B cell (primary cell): ENCODE data around the gene BCAN. TPM values are rescaled to one million over a fixed set of nuclear protein-coding genes. Genes with fewer than 3 reads are reported as not detected.

Experiments used
- ATAC-seq: fragments of 200-7000 bp; cut with Tn5 transposase; one replicate; pipeline ENCODE4 v1.10.0; 2021; ENCODE audit warnings: low read depth, mild to moderate bottlenecking, moderate number of reproducible peaks, moderate library complexity
- CTCF ChIA-PET: fragments of 350-600 bp; sonication (Branson Sonifier 250); formaldehyde crosslinking; loops from one replicate; lab custom pipeline; 2021; ENCODE audit warnings: antibody characterized with exemption, inconsistent platforms; lab: Charles Lee
- POLR2A ChIA-PET: fragments of 350-600 bp; sonication (Branson Sonifier 250); formaldehyde crosslinking; loops from one replicate; lab custom pipeline; 2021; ENCODE audit warnings: antibody characterized with exemption; lab: Charles Lee
- DNase-seq: peaks from one replicate; pipeline ENCODE4 v3.0.0; 2013
- H2AFZ ChIP-seq: 2 replicates; pipeline ENCODE4 v1.6.1; 2012; ENCODE audit warnings: mild to moderate bottlenecking, low read depth, low read length; ENCODE audit not compliant: insufficient read depth, poor library complexity, severe bottlenecking
- H3K27ac ChIP-seq, 2 donors: 1 replicate in 1 of 2; 2 replicates in 1 of 2; pipeline ENCODE4 v1.5.1; 2012 to 2013; ENCODE audit warnings: low read length in 2 of 2, mild to moderate bottlenecking in 2 of 2, moderate library complexity in 1 of 2
- H3K27me3 ChIP-seq, 4 experiments: fragments of 200-600 bp in 1 of 4; sonication (generic) in 1 of 4; replicated peaks in 1 of 4; 1 replicate in 2 of 4; 2 replicates in 2 of 4; pipeline versions ENCODE4 v1.6.1 to v1.7.0; 2013 to 2016; ENCODE audit warnings: low read length in 3 of 4, mild to moderate bottlenecking in 2 of 4, mixed read lengths in 1 of 4, moderate library complexity in 1 of 4; ENCODE audit not compliant: insufficient read depth in 4 of 4, control insufficient read depth in 3 of 4; ENCODE audit errors: control extremely low read depth in 1 of 4
- H3K36me3 ChIP-seq, 2 experiments: replicated peaks in 1 of 2; 1 replicate in 1 of 2; 2 replicates in 1 of 2; pipeline versions ENCODE4 v1.6.1 to v1.7.1; 2013; ENCODE audit warnings: low read length in 1 of 2; ENCODE audit not compliant: insufficient read depth in 2 of 2, control insufficient read depth in 1 of 2; ENCODE audit errors: control extremely low read depth in 1 of 2, extremely low read depth in 1 of 2
- H3K4me1 ChIP-seq, 2 donors: fragments of 200-600 bp in 1 of 2; sonication (generic) in 1 of 2; 1 replicate in 1 of 2; 2 replicates in 1 of 2; pipeline versions ENCODE4 v1.5.1 to v1.6.1; 2013 to 2017; ENCODE audit warnings: low read length in 2 of 2; ENCODE audit not compliant: control insufficient read depth in 2 of 2, insufficient read depth in 2 of 2
- H3K4me2 ChIP-seq: replicated peaks from 2 replicates; pipeline ENCODE3; 2012; ENCODE audit warnings: mild to moderate bottlenecking, low read depth, low read length; ENCODE audit not compliant: poor library complexity, severe bottlenecking
- H3K4me3 ChIP-seq, 5 experiments: fragments of 200-600 bp in 1 of 5; sonication (generic) in 1 of 5; 1 replicate in 3 of 5; 2 replicates in 2 of 5; pipeline versions ENCODE4 v1.5.1 to v1.7.0; 2011 to 2016; ENCODE audit warnings: low read length in 4 of 5, mild to moderate bottlenecking in 4 of 5, low read depth in 2 of 5, control low read depth in 1 of 5, moderate library complexity in 1 of 5; ENCODE audit not compliant: insufficient read depth in 1 of 5; ENCODE audit errors: control extremely low read depth in 1 of 5, extremely low read depth in 1 of 5
- H3K79me2 ChIP-seq: fragments of 200-600 bp; sonication (generic); one replicate; pipeline ENCODE4 v1.6.0; 2016; ENCODE audit warnings: low read length; ENCODE audit not compliant: control insufficient read depth, insufficient read depth
- H3K9ac ChIP-seq: fragments of 200-600 bp; sonication (generic); 2 replicates; pipeline ENCODE4 v1.6.1; 2017; ENCODE audit warnings: mild to moderate bottlenecking, low read length, moderate library complexity
- H3K9me3 ChIP-seq, 3 donors: one replicate each; pipeline versions ENCODE4 v1.6.1 to v1.7.1; 2013; ENCODE audit warnings: low read length in 2 of 3; ENCODE audit not compliant: control insufficient read depth in 2 of 3, insufficient read depth in 1 of 3; ENCODE audit errors: control extremely low read depth in 1 of 3
- H4K20me1 ChIP-seq: 2 replicates; pipeline ENCODE4 v1.6.0; 2012; ENCODE audit warnings: mild to moderate bottlenecking, low read length; ENCODE audit not compliant: insufficient read depth, control insufficient read depth, poor library complexity, severe bottlenecking
- H3K27ac Mint-ChIP-seq: one replicate; pipeline ENCODE4 v1.8.0; 2021; ENCODE audit warnings: mixed read lengths
- H3K27me3 Mint-ChIP-seq: one replicate; pipeline ENCODE4 v1.8.0; 2021; ENCODE audit warnings: mixed read lengths
- H3K4me1 Mint-ChIP-seq: one replicate; pipeline ENCODE4 v1.8.0; 2021; ENCODE audit warnings: mixed read lengths
- H3K4me3 Mint-ChIP-seq: one replicate; pipeline ENCODE4 v1.8.0; 2021; ENCODE audit warnings: mixed read lengths
- H3K9me3 Mint-ChIP-seq: one replicate; pipeline ENCODE4 v1.8.0; 2022; ENCODE audit warnings: mixed read lengths; ENCODE audit not compliant: insufficient read depth
- EZH2 ChIP-seq: IDR thresholded peaks from 2 replicates; pipeline ENCODE4 v1.6.1; 2012; ENCODE audit warnings: borderline replicate concordance, low read depth, mild to moderate bottlenecking, moderate library complexity, low read length; ENCODE audit not compliant: insufficient read depth, poor library complexity, severe bottlenecking
- WGBS: methylation state at CpG from one replicate; pipeline ENCODE4 v1.1.5; 2013; ENCODE audit warnings: missing lambda C conversion rate; ENCODE audit not compliant: insufficient coverage; 5-methylcytosine and 5-hydroxymethylcytosine counted together
- intact Hi-C: fragments of 100-400 bp; cut with micrococcal nuclease; formaldehyde crosslinking; loops from one replicate; pipeline ENCODE4 v1.10.0; 2022
- polyA plus RNA-seq: library from polyadenylated mRNA; depleted of rRNA; stranded (reverse); fragments of >200 nt; gene quantifications from 2 replicates; pipeline ENCODE4 v1.2.3, GENCODE V29; 2012
- total RNA-seq, 2 donors: library from RNA; stranded (reverse); fragments of 120-200 nt in 1 of 2; gene quantifications; 1 replicate in 1 of 2; 2 replicates in 1 of 2; pipeline versions ENCODE4 v1.2.3 to v1.2.4, GENCODE V29; 2013 to 2022
- TF ChIP-seq, protein P1 (sequence below): fragments of 200-600 bp; IDR thresholded peaks from one replicate; pipeline ENCODE4 v1.8.0; 2022; ENCODE audit warnings: antibody characterized with exemption, mild to moderate bottlenecking

Gene BCAN
- total and polyA plus RNA-seq, 2 donors (not counting 1 experiment from before 2014, with no cell fraction given): not detected

- H3K27me3 ChIP-seq: peaks cover 0 to 69% (median 27%) of the 10 kb centered on the region in 4 experiments
- no peak overlapping the region for H3K27ac ChIP-seq
- no peaks in the 10 kb centered on the region for H3K36me3 ChIP-seq
- Mint-ChIP-seq H3K27ac (no peak overlapping the region), H3K27me3 (peaks cover 65% of the 10 kb centered on the region), H3K4me3 (no peak overlapping the region), H3K9me3 (no peaks in the 10 kb centered on the region), H3K4me1 (peaks cover 6% of the 10 kb centered on the region)
- H3K4me1 ChIP-seq: peaks cover 9% of the 10 kb centered on the region in 2 donors
- DNase-seq (no peak), ATAC-seq (no peak)
- WGBS: 55% methylated on average over 3 of the region's 6 CpGs
- H3K79me2 ChIP-seq: no peaks in the 10 kb centered on the region
- POLR2A ChIA-PET: no interaction called here
- CTCF ChIA-PET: interaction anchor here (1.2 to 12.9 kb wide), 13 partner anchors 11 to 234 kb away, joined by 3 to 173 read pairs (median 6); partner anchors contain the start of gene NAXE
- H3K9ac ChIP-seq: no peak overlapping the region
- peaks cover 0 to 6% (median 0%) of the 10 kb centered on the region in 3 donors for H3K9me3 ChIP-seq
- no peak overlapping the region for H3K4me3 ChIP-seq
- H4K20me1 ChIP-seq: no peaks in the 10 kb centered on the region
- no peak overlapping the region for H2AFZ ChIP-seq
- intact Hi-C loops: no loop called here
- TF ChIP-seq, protein P1, sequence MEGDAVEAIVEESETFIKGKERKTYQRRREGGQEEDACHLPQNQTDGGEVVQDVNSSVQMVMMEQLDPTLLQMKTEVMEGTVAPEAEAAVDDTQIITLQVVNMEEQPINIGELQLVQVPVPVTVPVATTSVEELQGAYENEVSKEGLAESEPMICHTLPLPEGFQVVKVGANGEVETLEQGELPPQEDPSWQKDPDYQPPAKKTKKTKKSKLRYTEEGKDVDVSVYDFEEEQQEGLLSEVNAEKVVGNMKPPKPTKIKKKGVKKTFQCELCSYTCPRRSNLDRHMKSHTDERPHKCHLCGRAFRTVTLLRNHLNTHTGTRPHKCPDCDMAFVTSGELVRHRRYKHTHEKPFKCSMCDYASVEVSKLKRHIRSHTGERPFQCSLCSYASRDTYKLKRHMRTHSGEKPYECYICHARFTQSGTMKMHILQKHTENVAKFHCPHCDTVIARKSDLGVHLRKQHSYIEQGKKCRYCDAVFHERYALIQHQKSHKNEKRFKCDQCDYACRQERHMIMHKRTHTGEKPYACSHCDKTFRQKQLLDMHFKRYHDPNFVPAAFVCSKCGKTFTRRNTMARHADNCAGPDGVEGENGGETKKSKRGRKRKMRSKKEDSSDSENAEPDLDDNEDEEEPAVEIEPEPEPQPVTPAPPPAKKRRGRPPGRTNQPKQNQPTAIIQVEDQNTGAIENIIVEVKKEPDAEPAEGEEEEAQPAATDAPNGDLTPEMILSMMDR: no peak
- no peak for TF ChIP-seq EZH2
- no peak overlapping the region for H3K4me2 ChIP-seq
These were observed 22.3 kb upstream of the BCAN start for GRCh38 chr1:156619582-156619955.

- POLR2A ChIA-PET: interaction anchor here (0.7 kb wide), 1 partner anchor 272 kb away, joined by 5 read pairs; no protein-coding TSS in a partner anchor
- H3K4me2 ChIP-seq: no peak overlapping the region
- TF ChIP-seq EZH2: no peak
- TF ChIP-seq, protein P1: no peak
These were observed 19.2 kb upstream of the BCAN start for GRCh38 chr1:156622581-156623297.

More at GRCh38 chr1:156622581-156623297, 19.2 kb upstream of the BCAN start:
- Histone ChIP-seq H3K36me3 (no peaks in the 10 kb centered on the region), H3K27ac (no peak overlapping the region), H3K4me1 (peaks cover 22 to 26% of the 10 kb centered on the region in 2 donors), H3K4me3 (no peak overlapping the region), H3K9me3 (peaks cover 0 to 6% (median 4%) of the 10 kb centered on the region in 3 donors), H3K9ac (no peak overlapping the region), H2AFZ (no peak overlapping the region), H3K27me3 (peaks cover 2 to 83% (median 40%) of the 10 kb centered on the region in 4 experiments), H4K20me1 (no peaks in the 10 kb centered on the region), H3K79me2 (no peaks in the 10 kb centered on the region)
- Mint-ChIP-seq H3K9me3 (no peaks in the 10 kb centered on the region), H3K4me1 (peaks cover 15% of the 10 kb centered on the region), H3K27me3 (peaks cover 58% of the 10 kb centered on the region), H3K27ac (no peak overlapping the region), H3K4me3 (peak overlapping the region; percentile 38)
- ATAC-seq (no peak), DNase-seq (no peak)
- CTCF ChIA-PET: interaction anchor here (2.5 to 12.9 kb wide), 4 partner anchors 26 to 142 kb away, joined by 6 to 173 read pairs (median 50); partner anchors contain the start of gene NES
- intact Hi-C loops: no loop called here
- 74% methylated on average over 3 of the region's 6 CpGs for WGBS
